Prostate gland (tissue), 2 donors: Measurements from ENCODE around the gene RTF2.

Experiments used
- CTCF ChIP-seq, 4 experiments: fragments of 200-600 bp in 2 of 4; fragments of 450-650 bp in 2 of 4; sonication (generic) in 2 of 4; IDR thresholded peaks; 1 replicate in 3 of 4; 2 replicates in 1 of 4; pipeline ENCODE4 v1.5.1; 2016 to 2019; ENCODE audit warnings: antibody characterized with exemption in 4 of 4, mild to moderate bottlenecking in 2 of 4, moderate library complexity in 2 of 4
- POLR2A ChIP-seq: fragments of 450-650 bp; IDR thresholded peaks from one replicate; pipeline ENCODE4 v1.6.1; 2016; ENCODE audit warnings: antibody characterized with exemption, mild to moderate bottlenecking
- POLR2AphosphoS5 ChIP-seq: sonication (generic); formaldehyde crosslinking; IDR thresholded peaks from one replicate; pipeline ENCODE4 v1.6.1; 2017; ENCODE audit warnings: antibody characterized with exemption

GRCh38 chr20:56465997-56466396 is 2.4 kb upstream of the RTF2 start:
- TF ChIP-seq CTCF (IDR thresholded peaks at IDR 0.05) (no peak), POLR2AphosphoS5 (no peak), POLR2A (no peak)
